GM18858 (cell line): ENCODE measurements around the gene B3GNT2.
"Not testable (repeated sequence)": the region's sequence is repeated elsewhere in the genome, so short reads cannot be mapped to it uniquely, and the experiment has no call there.

Experiments
- ATAC-seq: cut with Tn5 transposase; IDR thresholded peaks from one replicate; pipeline ENCODE4 v1.9.1; 2021; ENCODE audit not compliant: unreplicated experiment

The B3GNT2 gene

GRCh38 chr2:62185475-62186155 is 10.3 kb upstream of the B3GNT2 start:
- ATAC-seq: no peak

GRCh38 chr2:62186156-62186905 is 9.6 kb upstream of the B3GNT2 start:
- no peak for ATAC-seq

- no peak for ATAC-seq
Observed at GRCh38 chr2:62187246-62187645, 8.7 kb upstream of the B3GNT2 start.

- no peak for ATAC-seq
Observed at GRCh38 chr2:62188416-62188815, 7.5 kb upstream of the B3GNT2 start.

- no peak for ATAC-seq
Observed at GRCh38 chr2:62189196-62189595, 6.7 kb upstream of the B3GNT2 start.

GRCh38 chr2:62192811-62193210 is 3.1 kb upstream of the B3GNT2 start:
- ATAC-seq: no peak

GRCh38 chr2:62194558-62195420 is 1.1 kb upstream of the B3GNT2 start:
- ATAC-seq: no peak

GRCh38 chr2:62196278-62196901 is 475 bp downstream of the B3GNT2 start:
- peak; percentile 6 for ATAC-seq

GRCh38 chr2:62197011-62197924 is 1.4 kb downstream of the B3GNT2 start:
- ATAC-seq: no peak

GRCh38 chr2:62197925-62198633 is 2.2 kb downstream of the B3GNT2 start:
- no peak for ATAC-seq

GRCh38 chr2:62198854-62199253 is 2.9 kb downstream of the B3GNT2 start:
- ATAC-seq: not testable (repeated sequence)

- ATAC-seq: no peak
Observed at GRCh38 chr2:62199392-62200125, 3.6 kb downstream of the B3GNT2 start.

- no peak for ATAC-seq
Observed at GRCh38 chr2:62200291-62200841, 4.5 kb downstream of the B3GNT2 start.

- no peak for ATAC-seq
Observed at GRCh38 chr2:62200868-62201267, 5.0 kb downstream of the B3GNT2 start.

- no peak for ATAC-seq
Observed at GRCh38 chr2:62201307-62201706, 5.4 kb downstream of the B3GNT2 start.

- peak; percentile 28 for ATAC-seq
Observed at GRCh38 chr2:62202019-62202722, 6.3 kb downstream of the B3GNT2 start.

- no peak for ATAC-seq
Observed at GRCh38 chr2:62202729-62203128, 6.8 kb downstream of the B3GNT2 start.

GRCh38 chr2:62203459-62203858 is 7.5 kb downstream of the B3GNT2 start:
- no peak for ATAC-seq
